ENCODE results near the gene MTREX.
"Not testable (repeated sequence)": the region's sequence is repeated elsewhere in the genome, so short reads cannot be mapped to it uniquely, and the experiment has no call there.

MTREX gene

DNA sequence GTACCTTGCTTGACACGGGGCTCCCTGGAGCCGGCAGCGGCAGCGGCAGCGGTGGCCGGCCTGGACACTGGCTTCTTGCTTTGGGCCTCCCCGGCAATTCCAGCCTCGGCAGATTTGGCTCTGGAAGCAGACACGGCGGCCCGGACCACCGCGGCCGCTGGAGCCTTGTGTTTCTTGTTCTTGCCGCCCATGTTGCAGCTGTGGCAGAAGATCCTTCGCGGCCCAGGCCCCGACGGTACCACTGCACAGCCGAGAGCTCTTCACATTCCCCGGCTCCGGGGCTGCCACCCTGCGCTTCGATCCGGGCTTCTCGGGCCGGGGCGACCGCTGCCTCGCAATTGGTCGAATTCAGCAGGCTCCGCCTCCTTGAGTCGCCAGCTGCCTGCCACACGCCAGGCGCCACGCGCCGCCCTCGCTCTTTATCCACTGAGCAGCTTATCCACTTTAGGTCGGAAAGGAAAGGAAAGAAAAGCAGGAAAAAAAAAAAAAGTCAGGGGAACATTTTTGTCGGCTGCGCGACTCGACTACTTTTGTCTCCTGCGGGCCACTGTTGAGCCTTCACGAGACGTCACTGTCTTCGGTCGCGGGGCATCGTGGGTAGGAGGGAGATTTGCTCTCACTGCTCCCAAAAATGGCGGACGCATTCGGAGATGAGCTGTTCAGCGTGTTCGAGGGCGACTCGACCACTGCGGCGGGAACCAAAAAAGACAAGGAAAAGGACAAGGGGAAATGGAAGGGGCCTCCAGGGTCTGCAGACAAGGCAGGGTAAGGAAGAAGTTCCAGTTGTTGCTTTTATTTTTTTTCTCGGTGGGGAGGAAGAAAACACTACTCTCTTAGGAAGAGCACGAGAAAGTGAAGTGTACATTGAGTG is at the start of gene MTREX, which contains the start of gene DHX29:
Gene MTREX (plus strand): TSS at position 607 of the 871 bp plus-strand sequence. CDS start 25 bp downstream, at position 632.
Gene DHX29 (minus strand): TSS at position 312 of the 871 bp plus-strand sequence. CDS start 121 bp downstream, at position 191.
- DNase-seq = peak; percentile 77 to 89 (median 82)

DNA sequence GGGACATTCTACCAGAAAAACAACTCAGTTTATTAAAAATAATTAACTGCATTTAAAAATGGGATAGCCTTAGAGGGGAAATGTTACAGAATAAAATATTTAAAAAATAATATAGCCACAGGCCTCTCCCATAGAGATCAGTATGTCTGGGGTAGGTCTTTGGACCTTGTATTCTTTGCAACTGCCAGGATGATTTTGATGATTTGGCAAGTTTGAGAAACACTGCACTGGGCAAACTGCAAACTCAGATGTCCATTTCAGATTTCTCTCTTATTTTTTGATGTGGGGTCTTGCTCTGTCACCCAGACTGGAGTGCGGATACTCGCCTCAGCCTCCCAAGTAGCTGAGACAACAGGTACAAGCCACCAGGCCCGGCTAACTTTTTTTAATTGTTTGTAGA is 49.5 kb upstream of the MTREX start:
- DNase-seq = no peak

DNA sequence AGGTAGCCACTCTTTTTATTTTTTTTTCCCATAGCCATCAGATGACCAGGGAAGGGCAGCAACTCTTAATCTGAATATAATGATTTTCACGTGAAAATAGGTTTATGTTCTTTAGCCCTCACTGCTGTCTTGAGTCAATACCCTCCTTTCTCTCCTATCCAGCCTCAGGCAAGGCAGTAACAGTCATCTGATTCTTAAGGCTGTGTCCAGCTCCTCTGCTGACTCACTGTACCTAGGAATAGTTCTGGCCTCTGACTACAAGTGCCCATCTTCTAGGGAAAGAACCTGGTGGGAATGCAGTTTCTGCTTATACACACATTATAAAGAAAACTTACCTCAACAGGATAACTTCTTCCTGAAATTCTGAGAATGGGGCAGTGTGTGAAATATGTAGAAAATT is 31.0 kb upstream of the MTREX start:
- DNase-seq = no peak

DNA sequence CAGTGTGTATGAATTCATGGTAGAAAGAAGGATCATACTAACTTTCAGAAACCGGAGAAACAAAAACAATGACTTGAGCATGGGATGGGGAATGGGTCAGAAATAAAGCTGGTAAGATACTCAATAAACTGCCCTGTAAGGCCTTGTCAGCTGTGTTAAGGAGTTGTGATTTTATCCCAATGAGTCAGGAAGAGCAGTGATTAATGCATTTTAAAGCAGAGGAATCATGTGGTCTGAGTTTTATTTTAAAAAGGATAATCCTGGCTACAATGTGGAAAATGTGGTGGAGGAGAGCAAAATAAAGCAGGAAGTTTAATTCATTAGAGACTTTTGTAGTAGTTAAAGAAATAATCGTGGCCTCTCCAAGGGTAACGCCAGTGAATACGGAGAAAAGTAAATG is 29.0 kb upstream of the MTREX start:
- no peak for DNase-seq

- no peak for DNase-seq
Measured at GRCh38 chr5:55286411-55286933, 21.3 kb upstream of the MTREX start.

- no peak for DNase-seq
Measured at GRCh38 chr5:55289808-55290207, 18.0 kb upstream of the MTREX start.

GRCh38 chr5:55290991-55291390 is 16.8 kb upstream of the MTREX start:
- DNase-seq = no peak

- DNase-seq = no peak
Measured at GRCh38 chr5:55294935-55295334, 12.9 kb upstream of the MTREX start.

- no peak for DNase-seq
Measured at GRCh38 chr5:55300890-55301289, 6.9 kb upstream of the MTREX start.

DNA sequence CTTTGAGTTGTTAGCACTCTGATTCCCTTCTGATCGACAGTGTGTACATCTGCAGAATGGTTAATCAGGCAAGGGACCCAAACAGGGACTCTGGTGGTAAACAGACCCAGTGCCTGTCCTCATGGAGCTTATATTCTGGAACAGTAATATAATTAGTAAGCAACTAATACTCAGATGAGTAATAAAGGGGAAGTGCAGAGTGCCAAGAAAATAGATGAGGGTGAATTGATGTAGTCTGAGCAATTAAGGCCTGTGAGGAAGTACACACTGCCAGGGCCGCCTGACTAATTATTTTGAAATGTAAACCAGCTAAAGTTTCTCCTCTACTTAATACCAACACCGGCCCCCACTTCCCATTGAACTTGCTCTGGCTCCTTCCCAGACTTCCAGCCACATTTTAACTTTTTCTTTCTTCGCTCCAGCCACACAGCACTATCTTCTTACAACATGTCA is 4.5 kb upstream of the MTREX start:
- no peak for DNase-seq

GRCh38 chr5:55304584-55304983 is 3.2 kb upstream of the MTREX start:
- no peak for DNase-seq

- no peak for DNase-seq
Measured at GRCh38 chr5:55305345-55305744, 2.4 kb upstream of the MTREX start.

DNA sequence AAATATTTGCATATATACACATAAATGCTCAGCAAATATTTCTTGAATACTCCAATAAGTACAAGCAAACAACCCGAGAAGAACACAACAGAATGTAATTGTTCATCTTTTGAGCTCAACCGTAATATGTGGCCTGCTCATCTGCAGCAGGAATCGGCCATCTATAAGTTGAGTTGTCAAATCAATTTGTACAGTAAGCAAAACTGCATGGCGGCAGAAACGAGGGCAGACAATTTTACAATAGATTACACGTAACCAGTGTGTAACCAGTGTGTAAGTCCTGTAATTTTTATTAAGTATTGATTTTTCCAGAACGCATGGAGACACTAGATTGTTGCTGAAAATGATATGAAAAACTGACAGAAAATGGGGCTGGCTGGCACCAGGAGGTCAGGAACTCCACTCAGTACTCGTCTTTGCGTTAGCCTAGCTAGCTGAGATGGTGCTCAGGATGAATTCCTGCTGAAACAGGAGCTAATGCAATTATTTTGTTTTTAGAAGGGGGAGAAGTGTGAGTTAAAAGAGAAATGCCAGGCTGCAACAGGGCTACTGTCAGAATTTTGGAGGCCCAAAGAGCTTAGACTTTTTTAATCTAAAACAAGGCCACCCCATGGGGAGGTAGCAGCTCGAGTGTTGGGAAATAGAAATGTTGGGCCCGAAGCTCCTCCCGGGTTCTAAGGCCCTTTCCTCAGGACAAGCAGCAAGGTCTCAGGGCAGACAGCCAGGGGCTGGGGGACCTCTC is 977 bp upstream of the MTREX start:
- DNase-seq = no peak

- DNase-seq = no peak
Measured at GRCh38 chr5:55308254-55308836, 556 bp downstream of the MTREX start.

GRCh38 chr5:55313870-55314617 is 6.3 kb downstream of the MTREX start:
- DNase-seq = no peak

- DNase-seq = no peak
Measured at GRCh38 chr5:55316289-55316688, 8.5 kb downstream of the MTREX start.

- DNase-seq = no peak
Measured at GRCh38 chr5:55316837-55317236, 9.0 kb downstream of the MTREX start.

GRCh38 chr5:55318237-55318636 is 10.4 kb downstream of the MTREX start:
- not testable (repeated sequence) for DNase-seq

DNA sequence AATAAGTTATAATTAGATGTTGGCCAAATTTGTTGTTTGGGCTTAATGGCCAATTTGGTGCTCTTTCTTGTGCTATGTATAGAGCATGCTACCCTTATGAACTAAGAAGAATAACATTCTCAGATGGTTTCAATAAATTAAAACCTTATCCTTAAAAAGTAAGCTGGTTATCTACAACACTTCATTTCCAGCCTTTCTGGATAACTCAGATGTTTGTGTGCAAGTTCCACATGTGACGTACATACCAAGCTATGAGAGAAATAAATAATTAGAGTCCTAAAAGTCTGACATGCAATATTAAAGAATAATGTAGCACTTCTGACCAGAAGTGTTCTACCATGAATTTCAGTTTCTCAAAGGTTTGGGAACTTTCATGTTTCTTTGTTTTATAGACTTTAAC is 11.7 kb downstream of the MTREX start:
- DNase-seq = no peak

- DNase-seq = no peak
Measured at GRCh38 chr5:55320571-55320970, 12.8 kb downstream of the MTREX start.

- no peak for DNase-seq
Measured at GRCh38 chr5:55324006-55324405, 16.2 kb downstream of the MTREX start.

DNA sequence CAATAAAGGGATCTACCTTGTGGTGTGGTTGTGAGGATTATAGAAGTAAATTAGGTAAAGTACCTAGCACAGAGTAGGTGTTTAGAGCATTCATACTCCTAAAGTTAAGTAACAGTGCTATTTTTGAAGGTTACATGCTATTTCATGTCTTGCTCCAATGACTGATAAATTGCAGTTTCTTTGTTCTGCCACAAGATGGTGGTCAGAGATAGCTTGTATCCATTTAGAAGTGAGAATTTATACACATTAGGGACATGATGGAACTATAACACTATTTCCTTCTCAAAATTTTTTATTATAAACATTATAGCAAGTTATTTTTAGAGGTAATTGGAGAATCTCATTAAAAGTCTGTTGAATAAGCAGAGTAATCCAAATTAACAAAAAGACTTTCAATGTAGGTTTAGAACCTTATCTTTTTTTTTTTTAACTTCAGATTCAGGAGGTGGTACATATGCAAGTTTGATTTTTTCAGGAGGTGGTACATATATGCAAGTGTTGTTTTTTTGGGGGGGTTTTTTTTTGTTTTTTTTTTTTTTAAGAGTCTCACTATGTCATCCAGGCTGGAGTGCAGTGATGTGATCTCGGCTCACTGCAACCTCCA is 17.1 kb downstream of the MTREX start:
- DNase-seq = no peak

Data from activated CD4-positive, CD25-positive, alpha-beta regulatory T cell (primary cell).